Prostate gland (tissue), 2 donors: Measurements from ENCODE around the gene TFCP2. TPM values are rescaled to one million over a fixed set of nuclear protein-coding genes. Genes with fewer than 3 reads are reported as not detected.

Source experiments
- DNase-seq: peaks from one replicate; pipeline ENCODE4 v3.0.0-alpha.2; 2019; ENCODE audit warnings: low spot score
- H3K27ac ChIP-seq, 2 donors: fragments of 200-600 bp; sonication (generic); 2 replicates each; pipeline ENCODE4 v1.5.1; 2017 to 2019
- H3K27me3 ChIP-seq: fragments of 200-600 bp; sonication (generic); replicated peaks from 2 replicates; pipeline ENCODE4 v1.5.1; 2019; ENCODE audit not compliant: insufficient read depth
- H3K36me3 ChIP-seq, 2 donors: fragments of 200-600 bp; sonication (generic); 1 replicate in 1 of 2; 2 replicates in 1 of 2; pipeline versions ENCODE4 v1.5.1 to v1.8.1; 2017 to 2019
- H3K4me1 ChIP-seq: fragments of 200-600 bp; sonication (generic); replicated peaks from 2 replicates; pipeline ENCODE4 v1.5.1; 2019
- H3K4me3 ChIP-seq, 2 donors: fragments of 200-600 bp; sonication (generic); 2 replicates each; pipeline ENCODE4 v1.5.1; 2017 to 2019
- H3K9me3 ChIP-seq: fragments of 200-600 bp; sonication (generic); 2 replicates; pipeline ENCODE4 v1.5.1; 2017
- POLR2A ChIP-seq: fragments of 450-650 bp; IDR thresholded peaks from one replicate; pipeline ENCODE4 v1.6.1; 2016; ENCODE audit warnings: antibody characterized with exemption, mild to moderate bottlenecking
- POLR2AphosphoS5 ChIP-seq: sonication (generic); formaldehyde crosslinking; IDR thresholded peaks from one replicate; pipeline ENCODE4 v1.6.1; 2017; ENCODE audit warnings: antibody characterized with exemption
- WGBS: methylation state at CpG from one replicate; pipeline ENCODE4 v1.1.5; 2018; 5-methylcytosine and 5-hydroxymethylcytosine counted together
- intact Hi-C: fragments of 100-400 bp; cut with DNase I; formaldehyde crosslinking; loops from one replicate; pipeline ENCODE4 v1.14.2; 2022
- total RNA-seq, 2 donors: library from RNA; depleted of rRNA; stranded (reverse); fragments of >200 nt; gene quantifications; one replicate each; pipeline ENCODE4 v1.1.0, GENCODE V29; 2016
- TF ChIP-seq, protein P1 (sequence below), 4 experiments: fragments of 200-600 bp in 2 of 4; fragments of 450-650 bp in 2 of 4; sonication (generic) in 2 of 4; IDR thresholded peaks; 1 replicate in 3 of 4; 2 replicates in 1 of 4; pipeline ENCODE4 v1.5.1; 2016 to 2019; ENCODE audit warnings: antibody characterized with exemption in 4 of 4, mild to moderate bottlenecking in 2 of 4, moderate library complexity in 2 of 4

The TFCP2 gene
- total RNA-seq, 2 donors from 2014 or later, result 11.5 to 21.0 TPM

DNA sequence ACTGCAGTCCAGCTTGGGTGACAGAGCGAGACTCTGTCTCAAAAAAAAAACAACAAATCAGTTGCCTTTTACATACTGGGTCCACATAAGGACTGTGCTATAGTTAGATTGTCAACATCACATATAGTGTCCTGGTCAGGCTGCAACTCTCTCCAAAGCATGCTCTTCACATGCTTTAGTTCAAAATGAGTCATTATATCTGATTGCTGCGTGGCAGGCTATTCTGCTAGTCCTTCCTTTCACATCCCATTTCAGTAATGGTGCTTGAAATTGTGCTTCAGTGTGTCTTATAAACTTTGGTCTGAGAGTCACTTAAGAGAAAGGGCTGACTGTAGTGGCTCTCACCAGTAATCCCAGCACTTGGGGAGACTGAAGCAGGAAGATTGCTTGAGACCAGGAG, 117.9 kb downstream of the TFCP2 start:
- no peak for DNase-seq
- H3K27me3 ChIP-seq, result no peaks in the 10 kb centered on the region
- no peak for TF ChIP-seq POLR2A
- TF ChIP-seq, protein P1, sequence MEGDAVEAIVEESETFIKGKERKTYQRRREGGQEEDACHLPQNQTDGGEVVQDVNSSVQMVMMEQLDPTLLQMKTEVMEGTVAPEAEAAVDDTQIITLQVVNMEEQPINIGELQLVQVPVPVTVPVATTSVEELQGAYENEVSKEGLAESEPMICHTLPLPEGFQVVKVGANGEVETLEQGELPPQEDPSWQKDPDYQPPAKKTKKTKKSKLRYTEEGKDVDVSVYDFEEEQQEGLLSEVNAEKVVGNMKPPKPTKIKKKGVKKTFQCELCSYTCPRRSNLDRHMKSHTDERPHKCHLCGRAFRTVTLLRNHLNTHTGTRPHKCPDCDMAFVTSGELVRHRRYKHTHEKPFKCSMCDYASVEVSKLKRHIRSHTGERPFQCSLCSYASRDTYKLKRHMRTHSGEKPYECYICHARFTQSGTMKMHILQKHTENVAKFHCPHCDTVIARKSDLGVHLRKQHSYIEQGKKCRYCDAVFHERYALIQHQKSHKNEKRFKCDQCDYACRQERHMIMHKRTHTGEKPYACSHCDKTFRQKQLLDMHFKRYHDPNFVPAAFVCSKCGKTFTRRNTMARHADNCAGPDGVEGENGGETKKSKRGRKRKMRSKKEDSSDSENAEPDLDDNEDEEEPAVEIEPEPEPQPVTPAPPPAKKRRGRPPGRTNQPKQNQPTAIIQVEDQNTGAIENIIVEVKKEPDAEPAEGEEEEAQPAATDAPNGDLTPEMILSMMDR (IDR thresholded peaks at IDR 0.05), result no peak
- no peak for TF ChIP-seq POLR2AphosphoS5
- H3K27ac ChIP-seq, result no peak overlapping the region
- 89% methylated on average over 2 of the region's 2 CpGs for WGBS
- H3K4me1 ChIP-seq, result no peaks in the 10 kb centered on the region
- intact Hi-C loops, result loop anchor here (5.0 kb wide), 1 partner anchor 287 kb away; no protein-coding TSS in a partner anchor
- no peaks in the 10 kb centered on the region for H3K9me3 ChIP-seq
- no peak overlapping the region for H3K4me3 ChIP-seq
- peaks cover 5 to 10% of the 10 kb centered on the region in 2 donors for H3K36me3 ChIP-seq

DNA sequence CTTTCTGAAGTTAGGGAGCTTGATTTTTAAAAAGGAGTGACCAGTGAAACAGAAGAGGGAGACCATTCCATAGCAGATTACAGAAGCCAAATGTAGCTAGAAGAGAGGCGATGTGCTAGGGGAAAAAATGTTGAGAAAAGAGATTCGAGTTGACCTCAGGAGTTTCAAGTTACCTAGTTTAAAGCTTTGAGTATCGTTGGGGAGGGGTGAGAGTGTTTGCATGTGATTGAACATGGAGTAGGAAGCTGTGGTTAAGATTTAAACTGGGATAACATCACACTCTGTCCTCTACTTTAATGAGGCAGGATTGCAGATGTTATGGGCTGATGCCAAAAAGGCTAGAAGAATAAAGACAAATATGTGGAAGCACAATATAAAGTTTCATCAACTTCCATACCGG, 121.1 kb downstream of the TFCP2 start:
- no peak overlapping the region for H3K4me3 ChIP-seq
- intact Hi-C loops, result no loop called here
- WGBS, result 18% methylated on average over 4 of the region's 4 CpGs
- no peak overlapping the region for H3K27ac ChIP-seq
- DNase-seq, result no peak
- H3K9me3 ChIP-seq, result no peaks in the 10 kb centered on the region
- TF ChIP-seq, protein P1 (IDR thresholded peaks at IDR 0.05), result no peak
- TF ChIP-seq POLR2AphosphoS5, result no peak
- peaks cover 0 to 5% of the 10 kb centered on the region in 2 donors for H3K36me3 ChIP-seq
- no peaks in the 10 kb centered on the region for H3K27me3 ChIP-seq
- H3K4me1 ChIP-seq, result peaks cover 7% of the 10 kb centered on the region

DNA sequence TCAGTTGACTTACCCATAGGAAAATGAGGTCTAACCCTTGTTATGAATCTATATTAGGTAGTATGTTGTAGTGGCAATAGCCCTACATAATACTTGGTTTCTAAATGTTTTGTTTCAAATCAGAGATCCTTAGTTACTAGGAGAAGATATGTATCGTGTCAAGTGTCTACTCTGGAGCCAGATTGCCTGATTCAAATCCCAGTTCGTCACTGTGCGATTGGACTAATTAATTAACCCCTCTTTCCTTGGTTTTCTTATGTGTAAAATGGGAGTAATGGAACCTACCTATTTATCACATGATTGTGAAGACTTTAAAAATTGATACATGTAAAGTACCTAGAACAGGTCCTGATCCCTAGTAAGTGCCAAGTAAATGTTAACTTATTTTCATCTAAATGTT, 123.4 kb downstream of the TFCP2 start:
- Histone ChIP-seq H3K36me3 (no peaks in the 10 kb centered on the region), H3K27ac (no peak overlapping the region), H3K9me3 (no peaks in the 10 kb centered on the region), H3K4me1 (peaks cover 7% of the 10 kb centered on the region), H3K27me3 (no peaks in the 10 kb centered on the region), H3K4me3 (peak overlapping the region in 1 of 2 donors; percentile 76)
- TF ChIP-seq POLR2AphosphoS5, result no peak
- TF ChIP-seq, protein P1 (IDR thresholded peaks at IDR 0.05), result no peak
- no peak for TF ChIP-seq POLR2A
- DNase-seq, result no peak
- 65% methylated on average over 3 of the region's 3 CpGs for WGBS
- intact Hi-C loops, result loop anchor here (5.0 to 10.0 kb wide), 2 partner anchors 33 to 165 kb away; partner anchors contain the start of genes CSRNP2 and POU6F1

DNA sequence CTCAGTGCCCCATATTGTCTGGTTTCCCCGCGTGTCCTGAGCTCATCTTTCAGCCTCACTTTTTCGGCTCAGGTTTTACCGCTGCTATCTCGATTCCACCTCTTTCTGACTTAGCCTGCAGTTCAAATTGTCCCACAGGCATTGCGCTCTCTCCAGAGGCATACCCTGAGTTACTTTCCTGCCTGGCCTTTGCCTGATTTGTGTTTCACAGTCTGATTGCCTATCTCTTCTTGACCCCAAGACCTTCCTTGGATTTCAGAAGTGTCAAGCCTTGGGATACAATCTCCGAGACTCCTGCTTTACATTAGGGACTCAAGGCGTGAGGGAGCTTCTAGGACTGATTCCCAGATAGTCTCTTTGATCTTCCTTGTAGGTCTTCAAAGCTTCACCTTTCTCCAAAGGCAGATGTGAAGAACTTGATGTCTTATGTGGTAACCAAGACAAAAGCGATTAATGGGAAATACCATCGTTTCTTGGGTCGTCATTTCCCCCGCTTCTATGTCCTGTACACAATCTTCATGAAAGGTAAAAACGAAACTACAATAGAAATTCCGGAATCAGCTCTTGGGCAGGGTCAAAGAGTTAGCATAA, 124.2 kb downstream of the TFCP2 start:
- WGBS, result 18% methylated on average over 14 of the region's 14 CpGs
- Histone ChIP-seq H3K36me3 (no peaks in the 10 kb centered on the region), H3K27me3 (no peaks in the 10 kb centered on the region), H3K9me3 (no peaks in the 10 kb centered on the region), H3K4me1 (peaks cover 7% of the 10 kb centered on the region), H3K27ac (peak overlapping the region; percentile 85 to 89), H3K4me3 (peak overlapping the region; percentile 66 to 76)
- TF ChIP-seq, protein P1 (IDR thresholded peaks at IDR 0.05), result no peak
- no peak for TF ChIP-seq POLR2A
- TF ChIP-seq POLR2AphosphoS5, result no peak
- DNase-seq, result no peak
- intact Hi-C loops, result loop anchor here (5.0 to 10.0 kb wide), 2 partner anchors 34 to 166 kb away; partner anchors contain the start of genes CSRNP2 and POU6F1
